G401.6 (cell line): ENCODE data around the gene ZNF839.

ENCODE experiments used
- FAIRE-seq: peaks from 2 replicates; lab custom pipeline; 2012; peaks lifted over from hg19 to GRCh38; lab: Jason Lieb, UNC

The ZNF839 gene

DNA sequence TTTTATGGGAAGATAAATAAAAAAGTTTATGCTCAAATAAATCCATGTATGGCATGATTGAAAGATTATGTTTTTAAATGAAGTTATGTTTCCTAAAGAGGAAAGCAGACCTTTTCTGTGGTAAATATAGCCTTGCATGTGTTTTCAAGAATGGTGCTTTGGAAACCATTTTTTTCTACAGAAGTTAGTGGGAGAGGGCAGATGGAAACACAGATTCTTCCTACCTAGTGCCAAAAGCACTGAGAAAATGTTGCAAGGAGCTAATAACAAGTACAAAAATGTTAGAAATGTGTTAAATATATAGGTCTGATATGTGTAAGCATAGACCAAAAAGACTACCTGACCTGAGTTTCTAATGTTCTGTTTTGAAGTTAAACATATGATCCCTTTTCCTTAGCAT lies 67.5 kb downstream of the ZNF839 start:
- no peak for FAIRE-seq

DNA sequence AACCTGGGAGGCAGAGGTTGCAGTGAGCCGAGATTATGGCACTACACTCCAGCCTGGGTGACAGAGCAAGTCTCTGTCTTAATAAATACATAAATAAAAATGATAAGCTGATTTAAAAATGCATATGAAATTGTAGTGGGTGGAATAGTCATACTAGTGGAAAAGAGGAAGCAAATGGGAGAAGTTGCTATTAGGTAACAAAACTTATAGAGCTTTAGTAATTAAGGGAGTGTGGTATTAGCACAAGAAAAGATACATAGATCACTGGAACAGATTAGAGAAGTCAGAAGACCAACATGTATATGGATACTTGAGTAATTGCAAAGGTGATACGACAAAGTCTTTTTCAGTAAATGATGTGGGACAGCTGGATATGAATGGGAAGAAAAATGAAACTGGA lies 69.7 kb downstream of the ZNF839 start:
- FAIRE-seq = no peak

DNA sequence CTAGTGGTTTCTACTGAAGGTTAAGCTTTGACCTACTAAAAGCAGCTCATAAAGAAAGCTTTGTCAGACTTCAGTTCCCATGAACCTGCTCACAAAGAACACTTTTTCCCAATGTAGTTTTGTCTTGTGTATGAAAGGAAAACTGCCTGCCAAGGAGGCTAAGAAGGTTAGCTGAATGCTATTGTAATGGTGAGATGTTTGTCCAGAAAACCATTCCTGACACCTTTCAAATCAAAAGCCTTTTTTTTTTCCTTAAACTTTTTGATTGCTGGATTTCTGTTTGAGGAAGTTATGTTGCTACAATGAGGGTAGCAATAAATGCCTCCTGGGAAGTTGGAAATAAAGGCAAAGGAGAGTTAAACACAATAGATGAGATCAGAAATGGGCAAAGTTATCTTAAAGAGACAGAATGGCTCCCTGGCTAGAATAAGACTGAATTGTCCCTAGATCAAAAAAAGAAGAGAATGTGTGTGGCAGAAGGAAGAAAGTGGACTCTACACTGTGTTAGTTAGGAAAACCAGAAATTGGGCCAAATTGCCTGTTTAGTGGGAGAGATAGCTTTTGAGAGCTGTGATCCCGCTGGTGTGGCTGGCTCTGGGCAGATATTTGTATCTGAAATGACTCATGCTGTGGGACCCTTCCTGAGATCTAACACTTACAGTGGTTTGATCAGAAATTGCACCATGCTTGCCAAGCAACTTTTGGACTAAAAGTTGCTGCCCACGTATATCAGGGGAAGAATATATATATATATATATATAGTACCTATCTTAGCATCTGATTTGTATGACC lies 70.7 kb downstream of the ZNF839 start:
- no peak for FAIRE-seq
